Inferior parietal cortex (tissue), 1 donor: ENCODE data around the gene SLC13A2.
"Not testable (repeated sequence)": the region's sequence is repeated elsewhere in the genome, so short reads cannot be mapped to it uniquely, and the experiment has no call there.

ENCODE experiments used
- DNase-seq: peaks from one replicate; pipeline ENCODE4 v3.0.0-alpha.2; 2016; ENCODE audit errors: extremely low spot score

The SLC13A2 gene

GRCh38 chr17:28514561-28515002, 41.1 kb downstream of the SLC13A2 start:
- DNase-seq: no peak

DNA sequence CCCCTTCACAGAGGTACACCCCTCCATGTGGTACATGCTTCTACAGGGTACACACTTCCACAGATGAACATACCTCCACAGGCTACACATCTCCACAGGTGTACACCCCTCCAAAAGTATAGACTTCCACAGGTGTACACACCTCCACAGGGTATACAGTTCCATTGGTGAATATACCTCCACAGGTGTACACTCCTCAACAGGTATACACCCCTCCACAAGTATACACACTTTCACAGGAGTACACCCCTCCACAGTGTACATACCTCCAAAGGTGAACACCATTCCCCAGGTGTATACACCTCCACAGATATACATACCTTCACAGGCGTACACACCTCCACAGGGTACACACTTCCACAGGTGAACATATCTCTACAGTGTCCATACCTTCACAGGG, 42.1 kb downstream of the SLC13A2 start:
- no peak for DNase-seq

DNA sequence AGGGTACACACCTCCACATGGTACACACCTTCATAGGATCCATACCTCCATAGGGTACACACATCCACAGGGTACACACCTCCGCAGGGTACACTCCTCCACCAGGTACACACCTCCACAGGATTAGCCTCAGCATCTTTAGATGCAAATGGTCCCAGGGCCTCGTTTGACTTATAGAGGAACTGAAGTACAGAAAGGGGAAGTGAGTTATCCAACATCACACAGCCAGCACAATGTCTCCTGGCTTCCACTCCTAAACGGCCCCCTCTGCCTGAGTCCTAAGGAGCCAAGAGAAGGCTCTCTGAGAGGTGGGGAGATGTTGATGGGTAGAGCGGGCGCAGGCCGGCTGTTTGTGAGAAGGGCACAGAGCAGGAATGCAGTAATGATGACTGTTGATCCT, 44.7 kb downstream of the SLC13A2 start:
- no peak for DNase-seq

DNA sequence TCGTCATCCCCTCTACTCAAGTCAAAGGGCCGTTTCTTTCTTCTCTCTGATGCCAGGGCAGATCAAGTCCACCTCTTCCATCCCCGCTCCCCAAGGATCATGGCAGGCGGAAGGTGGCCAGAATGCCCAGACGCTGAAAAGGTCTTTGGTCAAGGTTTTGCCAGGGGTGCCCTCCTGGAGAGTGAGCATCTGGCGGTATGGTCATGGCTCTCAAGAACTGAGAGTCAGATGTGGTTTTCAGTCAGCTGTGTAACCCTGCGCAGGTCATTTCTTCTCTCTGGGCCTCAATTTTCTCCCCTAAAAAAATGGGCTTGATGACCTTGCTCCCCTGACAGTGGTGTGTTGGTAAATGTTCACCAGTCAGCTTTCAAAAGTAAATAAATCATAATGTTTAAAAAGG, 45.1 kb downstream of the SLC13A2 start:
- no peak for DNase-seq

DNA sequence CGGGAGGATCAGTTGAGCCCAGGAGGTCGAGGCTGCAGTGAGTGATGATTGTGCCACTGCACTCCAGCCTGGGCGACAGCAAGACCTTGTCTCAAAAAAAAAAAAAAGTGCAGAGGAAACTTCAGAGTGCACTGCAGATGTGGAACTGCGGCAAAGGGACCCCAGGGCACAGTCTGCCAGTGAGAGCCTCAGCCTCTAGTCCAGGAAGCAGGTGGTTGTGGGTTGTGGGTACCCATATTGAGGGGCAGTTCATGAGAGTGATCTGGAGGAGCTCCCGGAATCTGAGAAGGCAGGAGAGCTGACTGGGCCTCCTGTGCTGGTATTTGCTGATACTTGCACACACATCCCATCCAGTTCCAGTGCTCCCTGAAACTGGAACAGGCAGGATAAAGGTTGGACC, 45.8 kb downstream of the SLC13A2 start:
- DNase-seq: no peak

GRCh38 chr17:28520687-28521086, 47.2 kb downstream of the SLC13A2 start:
- DNase-seq: no peak

- DNase-seq: no peak
Observed at GRCh38 chr17:28521311-28522085, 48.1 kb downstream of the SLC13A2 start.

- DNase-seq: not testable (repeated sequence)
Observed at GRCh38 chr17:28522281-28522680, 48.8 kb downstream of the SLC13A2 start.

GRCh38 chr17:28523186-28523585, 49.7 kb downstream of the SLC13A2 start:
- no peak for DNase-seq

DNA sequence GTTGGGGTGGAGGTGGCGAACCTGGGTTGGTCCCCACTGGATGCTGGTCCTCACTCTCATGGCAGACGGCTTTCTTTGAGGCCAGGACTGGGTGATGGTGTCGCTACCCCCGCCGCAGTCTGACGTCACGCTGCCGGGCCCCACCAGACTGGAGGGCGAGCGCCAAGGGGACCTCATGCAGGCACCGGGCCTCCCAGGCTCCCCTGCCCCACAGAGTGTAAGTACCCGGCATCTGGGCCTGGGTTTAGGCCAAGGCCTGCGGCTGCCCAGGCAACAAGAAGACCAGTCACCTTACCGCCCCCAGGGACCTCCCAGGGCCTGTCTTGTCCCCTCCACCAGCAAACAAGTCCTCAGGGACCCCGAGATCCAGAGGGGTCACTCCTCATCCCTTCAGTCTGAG, 50.4 kb downstream of the SLC13A2 start:
- DNase-seq: no peak

DNA sequence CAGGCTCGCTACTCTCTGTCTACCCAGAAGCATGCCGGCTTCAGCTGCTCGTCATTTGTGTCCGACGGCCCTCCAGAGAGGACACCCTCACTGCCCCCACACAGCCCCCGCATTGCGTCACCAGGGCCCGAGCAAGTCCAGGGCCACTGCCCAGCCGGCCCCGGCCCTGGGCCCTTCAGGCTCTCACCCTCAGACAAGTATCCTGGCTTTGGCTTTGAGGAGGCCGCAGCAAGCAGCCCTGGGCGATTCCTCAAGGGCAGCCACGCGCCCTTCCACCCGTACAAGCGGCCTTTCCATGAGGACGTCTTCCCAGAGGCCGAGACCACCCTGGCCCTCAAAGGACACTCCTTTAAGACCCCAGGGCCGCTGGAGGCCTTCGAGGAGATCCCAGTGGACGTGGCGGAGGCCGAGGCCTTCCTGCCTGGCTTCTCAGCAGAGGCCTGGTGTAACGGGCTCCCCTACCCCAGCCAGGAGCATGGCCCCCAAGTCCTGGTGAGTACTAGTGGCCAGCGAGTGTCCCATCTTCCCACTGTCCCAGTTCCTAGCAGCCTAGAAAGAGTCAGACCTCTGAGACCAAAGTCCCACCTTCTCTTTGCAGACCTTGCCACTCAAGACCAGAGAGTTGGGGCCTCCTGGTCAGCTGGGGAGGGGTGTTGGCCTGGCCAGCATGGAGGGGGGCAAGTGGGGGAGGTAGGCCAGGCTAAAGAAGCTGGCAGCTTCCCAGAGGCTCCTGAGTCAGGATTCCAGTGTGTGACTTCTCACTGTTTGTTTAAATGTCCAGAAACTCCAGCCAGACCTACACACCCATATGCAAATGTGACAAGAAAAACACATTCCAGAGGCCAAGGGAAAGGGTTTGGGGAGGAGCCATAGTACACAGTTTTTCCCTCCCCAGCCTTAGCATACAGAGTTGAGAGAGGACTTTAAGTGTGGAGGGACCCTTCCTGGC, 51.3 kb downstream of the SLC13A2 start:
- no peak for DNase-seq

GRCh38 chr17:28526381-28526780, 52.9 kb downstream of the SLC13A2 start:
- DNase-seq: no peak

- DNase-seq: no peak
Observed at GRCh38 chr17:28527181-28527681, 53.8 kb downstream of the SLC13A2 start.

- no peak for DNase-seq
Observed at GRCh38 chr17:28527859-28528258, 54.4 kb downstream of the SLC13A2 start.

DNA sequence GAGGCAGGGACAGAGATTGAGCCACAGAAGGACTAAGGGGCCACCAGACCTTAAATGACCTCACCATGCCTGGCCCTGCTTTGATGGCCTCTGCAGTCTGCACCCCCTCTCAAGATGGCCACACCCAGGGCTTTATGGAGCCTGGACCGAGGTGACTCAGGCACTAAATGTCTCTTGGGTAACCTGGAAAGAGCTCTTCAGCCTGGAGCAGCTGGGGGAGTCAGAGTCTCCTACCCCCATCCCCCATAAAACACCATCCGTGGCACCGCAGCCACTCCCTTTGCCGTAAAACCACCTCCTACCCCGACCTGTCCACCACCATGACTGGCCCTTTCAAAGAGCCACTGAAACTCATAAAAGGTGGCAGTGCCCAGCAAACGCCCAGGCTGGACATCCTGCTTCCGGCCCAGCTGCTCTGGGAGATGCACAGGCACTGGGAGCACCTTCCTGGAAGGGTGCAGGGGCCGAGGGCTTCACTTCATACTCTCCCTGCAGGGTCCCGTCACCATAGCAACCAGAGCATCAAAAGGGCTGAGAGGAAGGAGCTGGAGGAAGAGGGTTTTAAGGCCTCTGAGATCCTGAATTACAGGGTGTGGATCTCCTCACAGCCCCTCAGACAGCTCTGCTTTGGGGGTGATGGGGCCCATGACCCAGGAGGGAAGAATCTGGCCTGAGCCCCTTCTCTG, 55.0 kb downstream of the SLC13A2 start:
- no peak for DNase-seq

DNA sequence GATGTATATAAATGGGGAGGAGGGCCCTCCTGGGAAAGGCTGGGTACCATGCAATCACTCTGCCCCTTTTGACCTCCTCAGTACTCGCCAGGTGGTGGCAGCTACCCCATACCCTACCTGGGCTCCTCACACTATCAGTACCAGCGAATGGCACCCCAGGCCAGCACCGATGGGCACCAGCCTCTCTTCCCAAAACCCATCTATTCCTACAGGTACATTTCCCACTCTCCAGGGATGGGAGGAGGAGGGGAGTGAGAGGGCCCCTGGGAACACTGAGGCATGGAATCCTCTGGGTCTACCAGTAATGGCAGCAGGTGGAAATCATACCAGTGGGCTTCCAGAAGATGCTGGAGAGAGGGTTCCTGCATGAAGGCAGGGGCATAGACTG, 55.6 kb downstream of the SLC13A2 start:
- no peak for DNase-seq

DNA sequence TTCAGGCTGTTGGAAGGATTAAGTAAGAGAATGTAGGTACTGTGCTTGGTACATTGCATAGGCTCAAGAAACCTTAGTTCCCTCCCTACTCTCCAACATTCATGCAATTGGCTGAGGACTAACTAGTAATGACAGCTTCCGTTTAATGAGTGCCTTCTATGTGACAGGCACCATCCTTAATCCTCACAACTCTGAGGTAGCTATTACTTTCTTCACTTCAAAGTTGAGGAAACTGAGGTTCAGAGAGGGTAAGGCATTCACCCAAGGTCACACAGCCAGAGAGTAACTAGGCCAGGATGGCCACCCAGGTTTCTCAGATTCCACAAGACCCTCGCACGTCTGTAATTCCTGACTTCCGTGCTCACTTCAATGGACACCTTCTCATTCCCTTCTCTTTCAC, 56.8 kb downstream of the SLC13A2 start:
- no peak for DNase-seq

DNA sequence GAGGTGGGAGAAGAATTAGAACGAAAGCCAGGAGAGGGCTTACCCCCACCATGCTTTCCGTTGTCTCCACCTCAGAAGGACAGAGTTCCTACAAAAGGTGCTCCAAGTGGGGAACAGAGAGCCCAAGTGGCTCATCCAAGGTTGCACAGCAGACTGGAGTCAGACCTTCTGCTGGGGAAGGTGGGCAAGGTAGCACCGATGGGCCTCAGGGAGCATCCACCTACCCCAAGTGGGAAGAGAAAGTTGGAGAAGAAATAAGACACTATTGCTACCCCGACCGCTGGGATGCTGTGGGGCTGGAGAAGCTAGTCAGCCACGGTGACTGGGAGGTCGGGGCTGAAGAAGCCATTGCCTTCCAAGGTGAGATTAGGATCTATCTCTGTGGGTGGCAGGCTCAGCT, 57.5 kb downstream of the SLC13A2 start:
- no peak for DNase-seq

DNA sequence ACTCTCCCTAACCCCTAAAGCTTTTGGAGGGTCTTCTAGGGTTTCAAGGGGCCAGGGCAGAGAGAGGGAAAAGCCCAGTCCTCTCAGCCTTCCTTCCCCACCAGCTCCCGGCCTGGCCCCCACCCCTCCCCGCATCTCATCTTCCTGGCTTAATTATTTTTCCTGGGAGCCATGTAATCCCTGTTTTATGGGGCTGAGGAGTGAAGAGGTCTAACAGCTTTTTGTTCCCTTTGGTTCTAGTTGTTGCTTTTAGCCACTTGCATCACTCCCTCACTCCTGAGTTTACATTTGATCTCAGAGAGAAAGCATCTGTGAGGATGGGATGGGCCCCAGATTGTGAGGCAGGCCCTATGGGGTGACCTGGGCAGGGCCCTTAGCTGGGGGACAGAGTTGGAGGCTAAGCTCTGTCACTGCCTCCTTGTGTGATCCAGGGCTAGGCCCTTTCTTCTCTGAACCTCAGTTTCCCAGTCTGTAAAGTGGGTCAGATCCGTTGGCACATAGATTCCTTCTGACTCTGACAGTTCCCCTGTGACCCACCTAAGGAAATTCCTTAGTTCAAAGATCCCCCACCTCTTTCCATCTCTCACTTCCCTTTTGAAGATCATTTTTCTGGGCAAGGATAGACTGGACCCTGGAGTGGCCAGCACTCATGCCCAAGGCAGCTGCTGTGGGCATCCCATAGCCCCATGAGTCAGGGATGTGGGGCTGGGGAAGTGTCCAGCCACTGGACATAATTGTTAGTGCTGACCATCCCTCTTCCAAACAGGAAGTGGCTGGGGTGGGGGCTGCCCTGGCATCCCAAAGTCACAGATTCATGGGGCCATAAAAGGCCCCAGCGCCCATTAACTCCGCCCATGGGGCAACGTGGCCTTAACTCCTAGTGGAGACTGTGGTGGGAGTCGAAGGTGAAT, 58.9 kb downstream of the SLC13A2 start:
- no peak for DNase-seq

DNA sequence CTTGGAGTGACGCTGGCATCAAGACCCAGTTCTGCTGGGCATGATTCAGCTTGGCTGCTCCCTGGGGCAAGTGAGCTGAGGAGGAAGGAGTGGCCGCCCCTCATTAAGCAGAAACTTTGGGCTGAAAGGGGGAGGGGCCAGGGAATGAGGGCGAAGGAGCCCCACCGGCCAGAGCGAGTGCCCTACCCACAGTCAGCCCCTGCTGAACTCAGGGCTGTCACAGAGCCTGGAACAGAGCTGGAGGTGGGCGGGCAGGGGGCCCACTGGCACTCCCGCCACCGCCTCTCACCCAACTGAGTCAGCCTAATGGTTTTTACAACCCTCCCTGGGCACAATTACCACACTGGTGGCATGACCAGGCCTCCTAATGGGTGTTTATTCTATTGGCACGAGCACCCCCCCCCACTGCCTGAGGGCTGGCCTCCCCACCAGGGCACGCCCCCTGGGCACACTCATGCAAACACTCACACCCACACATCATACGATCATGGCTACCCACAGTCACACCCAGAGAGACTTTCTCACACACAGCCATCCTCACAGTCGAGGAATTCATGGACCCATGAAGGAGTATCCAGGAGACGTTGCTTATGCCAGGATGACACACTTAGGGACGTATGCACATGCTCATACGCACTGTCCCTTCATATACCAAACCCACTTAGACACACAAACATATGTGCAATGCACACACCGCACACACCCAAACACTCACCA, 59.8 kb downstream of the SLC13A2 start:
- no peak for DNase-seq
